Transverse colon (tissue), 4 donors: ENCODE measurements around the gene GPR156. TPM values are rescaled to one million over a fixed set of nuclear protein-coding genes. Genes with fewer than 3 reads are reported as not detected.

ENCODE experiments used
- DNase-seq: peaks from one replicate; pipeline ENCODE4 v3.0.0-alpha.2; 2019
- H3K27ac ChIP-seq, 4 donors: fragments of 200-600 bp; sonication (generic); 2 replicates each; pipeline ENCODE4 v1.5.1; 2016 to 2018; ENCODE audit warnings: inconsistent platforms in 4 of 4
- H3K27me3 ChIP-seq: fragments of 200-600 bp; sonication (generic); 2 replicates; pipeline ENCODE4 v1.5.1; 2017; ENCODE audit warnings: inconsistent platforms
- H3K36me3 ChIP-seq, 4 donors: fragments of 200-600 bp; sonication (generic); 2 replicates each; pipeline ENCODE4 v1.5.1; 2017 to 2019; ENCODE audit warnings: inconsistent platforms in 4 of 4
- H3K4me1 ChIP-seq, 4 donors: fragments of 200-600 bp; sonication (generic); 2 replicates each; pipeline ENCODE4 v1.5.1; 2017 to 2020; ENCODE audit warnings: inconsistent platforms in 4 of 4
- H3K4me3 ChIP-seq, 4 donors: fragments of 200-600 bp; sonication (generic); 1 replicate in 1 of 4; 2 replicates in 3 of 4; pipeline versions ENCODE4 v1.5.1 to v1.6.1; 2017 to 2019; ENCODE audit warnings: inconsistent platforms in 4 of 4
- H3K9me3 ChIP-seq, 2 donors: fragments of 200-600 bp; sonication (generic); 2 replicates each; pipeline ENCODE4 v1.5.1; 2017 to 2019; ENCODE audit warnings: inconsistent platforms in 2 of 2
- CTCF ChIP-seq, 5 experiments: fragments of 200-600 bp in 3 of 5; fragments of 450-650 bp in 2 of 5; sonication (generic) in 3 of 5; IDR thresholded peaks; 1 replicate in 2 of 5; 2 replicates in 3 of 5; pipeline ENCODE4 v1.5.1; 2016 to 2017; ENCODE audit warnings: antibody characterized with exemption in 5 of 5, inconsistent platforms in 3 of 5, mild to moderate bottlenecking in 2 of 5, moderate library complexity in 1 of 5
- EP300 ChIP-seq: sonication (generic); formaldehyde crosslinking; IDR thresholded peaks from one replicate; pipeline ENCODE4 v1.6.1; 2017; ENCODE audit warnings: antibody characterized with exemption, low read depth
- POLR2A ChIP-seq: fragments of 450-650 bp; IDR thresholded peaks from one replicate; pipeline ENCODE4 v1.6.1; 2016; ENCODE audit warnings: antibody characterized with exemption, mild to moderate bottlenecking, moderate library complexity
- POLR2AphosphoS5 ChIP-seq, 3 donors: sonication (generic); formaldehyde crosslinking; IDR thresholded peaks; one replicate each; pipeline ENCODE4 v1.6.1; 2016; ENCODE audit warnings: antibody characterized with exemption in 3 of 3
- WGBS, 2 donors: methylation state at CpG; one replicate each; pipeline ENCODE4 v1.1.5; 2018; ENCODE audit warnings: low coverage in 1 of 2; 5-methylcytosine and 5-hydroxymethylcytosine counted together
- in situ Hi-C, 4 donors: fragments of 200-750 bp; cut with MboI; loops; one replicate each; pipeline versions ENCODE4 v1.15.0 to v1.15.1; 2017; ENCODE audit warnings: low sequenced_read_pairs in 3 of 4, low pct_ligation_motif_present in 1 of 4, low pct_unique_long_range_greater_than_20kb in 1 of 4
- intact Hi-C: fragments of 100-400 bp; cut with DNase I; formaldehyde crosslinking; loops from one replicate; pipeline ENCODE4 v1.15.1; 2023; ENCODE audit warnings: low total_unique reads
- total RNA-seq, 4 donors: library from RNA; depleted of rRNA; stranded (reverse); fragments of >200 nt; gene quantifications; one replicate each; pipeline ENCODE4 v1.1.0, GENCODE V29; 2016

The GPR156 gene
- total RNA-seq, 4 donors from 2014 or later = 0.27 to 0.48 TPM; not detected in 2

DNA sequence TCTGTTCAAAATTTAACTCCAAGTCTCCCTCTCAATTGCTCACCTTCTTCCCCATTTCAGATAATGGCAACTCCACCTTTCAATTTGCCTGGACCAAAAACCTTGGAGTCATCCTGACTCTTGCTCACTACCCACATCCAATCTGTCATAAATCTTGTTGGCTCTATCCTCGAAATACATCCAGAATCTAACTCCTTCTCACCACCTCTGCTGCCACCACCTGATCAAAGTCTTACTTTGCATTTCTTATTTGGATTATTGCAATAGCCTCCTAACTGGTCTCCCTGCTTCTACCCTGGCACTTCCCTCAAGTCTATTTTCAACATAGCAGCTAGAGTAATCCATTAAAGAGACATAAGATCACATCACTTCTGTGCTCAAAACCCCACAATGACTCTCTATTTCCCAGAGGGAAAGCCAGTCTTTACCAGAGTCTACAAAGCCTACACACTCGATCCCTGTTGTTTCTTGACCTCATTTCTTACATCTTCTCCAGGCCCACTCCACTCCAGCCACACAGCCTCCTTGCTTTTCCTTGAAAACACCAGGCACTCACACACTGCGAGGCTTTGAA lies 86.6 kb downstream of the GPR156 start:
- intact Hi-C loops (no loop called here), in situ Hi-C loops (loop anchor here in 3 of 4 donors (25.0 kb wide), 1 partner anchor 311 kb away; no protein-coding TSS in a partner anchor)
- Histone ChIP-seq H3K27me3 (no peaks in the 10 kb centered on the region), H3K36me3 (no peaks in the 10 kb centered on the region), H3K9me3 (no peaks in the 10 kb centered on the region), H3K4me1 (peaks cover 0 to 11% (median 0%) of the 10 kb centered on the region in 4 donors), H3K4me3 (no peak overlapping the region), H3K27ac (no peak overlapping the region)
- 63 to 65% methylated on average over 3 of the region's 3 CpGs for WGBS, 2 donors
- TF ChIP-seq CTCF (IDR thresholded peaks at IDR 0.05) (peak in 2 of 5 experiments; percentile 11 to 19), POLR2A (no peak)
- DNase-seq = no peak

DNA sequence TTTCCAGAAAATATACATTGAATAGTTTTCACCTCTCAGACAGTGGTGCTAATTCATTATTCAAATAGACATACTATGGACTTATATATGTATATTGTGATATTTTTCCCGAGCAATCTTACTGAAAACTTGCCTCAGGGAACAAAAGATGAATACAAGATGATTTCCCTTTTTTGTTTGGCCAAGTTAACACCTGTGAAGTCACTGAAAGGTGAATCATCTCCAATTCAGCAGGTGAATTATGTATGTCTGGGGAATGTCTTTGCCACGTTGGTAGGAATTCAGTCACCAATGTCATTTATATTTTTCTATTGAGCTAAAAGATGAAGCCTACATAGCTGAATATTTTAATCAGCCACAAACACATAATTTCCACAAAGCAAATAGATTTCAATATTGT lies 88.2 kb downstream of the GPR156 start:
- in situ Hi-C loops = loop anchor here in 3 of 4 donors (25.0 kb wide), 1 partner anchor 310 kb away; no protein-coding TSS in a partner anchor
- no peak for TF ChIP-seq EP300
- no peak for TF ChIP-seq CTCF (IDR thresholded peaks at IDR 0.05)
- no peak for TF ChIP-seq POLR2AphosphoS5 (IDR thresholded peaks at IDR 0.05)
- no peak for TF ChIP-seq POLR2A
- Histone ChIP-seq H3K4me3 (no peak overlapping the region), H3K4me1 (no peaks in the 10 kb centered on the region), H3K27me3 (no peaks in the 10 kb centered on the region), H3K9me3 (no peaks in the 10 kb centered on the region), H3K27ac (no peak overlapping the region), H3K36me3 (no peaks in the 10 kb centered on the region)
- 67 to 70% methylated on average over 2 of the region's 2 CpGs for WGBS, 2 donors
- intact Hi-C loops = no loop called here
- DNase-seq = no peak

- H3K27ac ChIP-seq = no peak overlapping the region
- no peaks in the 10 kb centered on the region for H3K9me3 ChIP-seq
- in situ Hi-C loops = loop anchor here in 3 of 4 donors (25.0 kb wide), 1 partner anchor 309 kb away; no protein-coding TSS in a partner anchor
- intact Hi-C loops = no loop called here
- no peak overlapping the region for H3K4me3 ChIP-seq
- H3K4me1 ChIP-seq = no peaks in the 10 kb centered on the region
- WGBS, 2 donors = 83 to 88% methylated on average over 3 to 4 of the region's 4 CpGs
- no peaks in the 10 kb centered on the region for H3K27me3 ChIP-seq
- TF ChIP-seq POLR2AphosphoS5 (IDR thresholded peaks at IDR 0.05) (no peak), EP300 (no peak), CTCF (IDR thresholded peaks at IDR 0.05) (no peak), POLR2A (no peak)
- H3K36me3 ChIP-seq = no peaks in the 10 kb centered on the region
- no peak for DNase-seq
Measured at GRCh38 chr3:120196333-120196732, 88.7 kb downstream of the GPR156 start.

GRCh38 chr3:120193554-120193953 lies 91.5 kb downstream of the GPR156 start:
- Histone ChIP-seq H3K4me3 (no peak overlapping the region), H3K9me3 (no peaks in the 10 kb centered on the region), H3K36me3 (no peaks in the 10 kb centered on the region), H3K4me1 (no peaks in the 10 kb centered on the region), H3K27me3 (no peaks in the 10 kb centered on the region), H3K27ac (no peak overlapping the region)
- no peak for DNase-seq
- TF ChIP-seq CTCF (IDR thresholded peaks at IDR 0.05) (no peak), POLR2AphosphoS5 (IDR thresholded peaks at IDR 0.05) (no peak), EP300 (no peak), POLR2A (no peak)
- intact Hi-C loops (no loop called here), in situ Hi-C loops (loop anchor here in 3 of 4 donors (25.0 kb wide), 1 partner anchor 306 kb away; no protein-coding TSS in a partner anchor)
